Uterus (tissue), 4 donors: ENCODE results near the gene ENKD1. TPM values are rescaled to one million over a fixed set of nuclear protein-coding genes. Genes with fewer than 3 reads are reported as not detected.
A peak's percentile ranks its signal among the peaks of the same experiment; 100 is the strongest.

Experiments
- DNase-seq, 2 donors: peaks; one replicate each; pipeline ENCODE4 v3.0.0-alpha.2; 2019 to 2020
- H3K27ac ChIP-seq, 2 donors: fragments of 200-600 bp; sonication (generic); 1 replicate in 1 of 2; 2 replicates in 1 of 2; pipeline ENCODE4 v1.5.1; 2016 to 2018
- H3K27me3 ChIP-seq, 2 donors: fragments of 200-600 bp; sonication (generic); one replicate each; pipeline ENCODE4 v1.5.1; 2018 to 2019; ENCODE audit warnings: control low read depth in 1 of 2
- H3K36me3 ChIP-seq, 2 donors: fragments of 200-600 bp; sonication (generic); one replicate each; pipeline ENCODE4 v1.5.1; 2019; ENCODE audit warnings: control low read depth in 1 of 2
- H3K4me1 ChIP-seq, 2 donors: fragments of 200-600 bp; sonication (generic); one replicate each; pipeline ENCODE4 v1.5.1; 2018 to 2019; ENCODE audit warnings: control low read depth in 1 of 2
- H3K4me3 ChIP-seq, 2 donors: fragments of 200-600 bp; sonication (generic); 1 replicate in 1 of 2; 2 replicates in 1 of 2; pipeline ENCODE4 v1.5.1; 2018 to 2019; ENCODE audit warnings: mild to moderate bottlenecking in 1 of 2
- H3K9me3 ChIP-seq, 2 donors: fragments of 200-600 bp; sonication (generic); one replicate each; pipeline ENCODE4 v1.5.1; 2019; ENCODE audit warnings: control low read depth in 1 of 2
- CTCF ChIP-seq, 4 experiments: fragments of 200-600 bp in 2 of 4; fragments of 450-650 bp in 2 of 4; sonication (generic) in 2 of 4; IDR thresholded peaks; one replicate each; pipeline ENCODE4 v1.5.1; 2016 to 2019; ENCODE audit warnings: antibody characterized with exemption in 4 of 4, mild to moderate bottlenecking in 2 of 4, moderate library complexity in 1 of 4
- POLR2A ChIP-seq, 2 donors: fragments of 450-650 bp; IDR thresholded peaks; one replicate each; pipeline ENCODE4 v1.6.1; 2016; ENCODE audit warnings: antibody characterized with exemption in 2 of 2, mild to moderate bottlenecking in 1 of 2, moderate library complexity in 1 of 2
- intact Hi-C: fragments of 100-400 bp; cut with DNase I; formaldehyde crosslinking; loops from one replicate; pipeline ENCODE4 v1.15.1; 2023; ENCODE audit warnings: low total_unique reads
- total RNA-seq, 4 donors: library from RNA; depleted of rRNA in 3 of 4; stranded (reverse); fragments of >200 nt in 3 of 4; gene quantifications; one replicate each; pipeline versions ENCODE4 v1.1.0 to v1.2.4, GENCODE V29; 2014 to 2023
- donor health status: DM: yes; HTN: yes; CAD: no.

ENKD1 gene
- total RNA-seq, 4 donors from 2014 or later = 4.1 to 22.4 (median 13.7) TPM

GRCh38 chr16:67655363-67655762 lies 11.2 kb downstream of the ENKD1 start:
- TF ChIP-seq CTCF (IDR thresholded peaks at IDR 0.05) = no peak
- TF ChIP-seq POLR2A (IDR thresholded peaks at IDR 0.05) = no peak
- H3K27me3 ChIP-seq = peaks cover 17 to 19% of the 10 kb centered on the region in 2 donors
- H3K4me1 ChIP-seq = peaks cover 0 to 23% of the 10 kb centered on the region in 2 donors
- intact Hi-C loops = no loop called here
- no peaks in the 10 kb centered on the region for H3K36me3 ChIP-seq
- H3K27ac ChIP-seq = no peak overlapping the region
- no peak overlapping the region for H3K4me3 ChIP-seq
- no peaks in the 10 kb centered on the region for H3K9me3 ChIP-seq
- no peak for DNase-seq

- TF ChIP-seq CTCF (IDR thresholded peaks at IDR 0.05) (no peak), POLR2A (IDR thresholded peaks at IDR 0.05) (no peak)
- Histone ChIP-seq H3K27ac (no peak overlapping the region), H3K4me3 (no peak overlapping the region), H3K27me3 (peaks cover 17 to 19% of the 10 kb centered on the region in 2 donors), H3K9me3 (no peaks in the 10 kb centered on the region), H3K36me3 (no peaks in the 10 kb centered on the region), H3K4me1 (peaks cover 0 to 22% of the 10 kb centered on the region in 2 donors)
- intact Hi-C loops = no loop called here
- DNase-seq = no peak
Measured at GRCh38 chr16:67654403-67654911, 12.1 kb downstream of the ENKD1 start.

- Histone ChIP-seq H3K4me1 (peaks cover 0 to 16% of the 10 kb centered on the region in 2 donors), H3K4me3 (no peak overlapping the region), H3K27me3 (peaks cover 22 to 23% of the 10 kb centered on the region in 2 donors), H3K9me3 (no peaks in the 10 kb centered on the region), H3K27ac (no peak overlapping the region), H3K36me3 (no peaks in the 10 kb centered on the region)
- DNase-seq = no peak
- intact Hi-C loops = no loop called here
- no peak for TF ChIP-seq POLR2A (IDR thresholded peaks at IDR 0.05)
- TF ChIP-seq CTCF (IDR thresholded peaks at IDR 0.05) = no peak
Measured at GRCh38 chr16:67653789-67654402, 12.7 kb downstream of the ENKD1 start.

- DNase-seq = no peak
- no peak overlapping the region for H3K27ac ChIP-seq
- H3K4me1 ChIP-seq = peaks cover 0 to 13% of the 10 kb centered on the region in 2 donors
- peak in 1 of 4 experiments; percentile 13 for TF ChIP-seq CTCF (IDR thresholded peaks at IDR 0.05)
- no peak for TF ChIP-seq POLR2A (IDR thresholded peaks at IDR 0.05)
- intact Hi-C loops = no loop called here
- peaks cover 28% of the 10 kb centered on the region in 2 donors for H3K27me3 ChIP-seq
- H3K4me3 ChIP-seq = no peak overlapping the region
- H3K36me3 ChIP-seq = no peaks in the 10 kb centered on the region
- H3K9me3 ChIP-seq = no peaks in the 10 kb centered on the region
Measured at GRCh38 chr16:67653128-67653788, 13.3 kb downstream of the ENKD1 start.

- Histone ChIP-seq H3K36me3 (no peaks in the 10 kb centered on the region), H3K4me1 (peaks cover 0 to 13% of the 10 kb centered on the region in 2 donors), H3K4me3 (no peak overlapping the region), H3K27me3 (peaks cover 30 to 34% of the 10 kb centered on the region in 2 donors), H3K9me3 (no peaks in the 10 kb centered on the region), H3K27ac (no peak overlapping the region)
- peak in 1 of 2 donors; percentile 18 for DNase-seq
- TF ChIP-seq POLR2A (IDR thresholded peaks at IDR 0.05) = no peak
- TF ChIP-seq CTCF (IDR thresholded peaks at IDR 0.05) = no peak
- intact Hi-C loops = no loop called here
Measured at GRCh38 chr16:67652578-67653127, 13.9 kb downstream of the ENKD1 start.
